ENCODE measurements around the gene SCUBE3.

GRCh38 chr6:35168461-35168861 lies 45.3 kb upstream of the SCUBE3 start:
- TF ChIP-seq CTCF (IDR thresholded peaks at IDR 0.05; ENCODE audit: low read length) (no peak), EZH2 (IDR thresholded peaks at IDR 0.05; ENCODE audit: borderline replicate concordance, low read length) (no peak)
